ENCODE results near the gene HPS6. TPM values are rescaled to one million over a fixed set of nuclear protein-coding genes. Genes with fewer than 3 reads are reported as not detected.

Gene HPS6
- total and polyA plus RNA-seq, 9 of the 15 experiments (the other 6 are each of a cell fraction or from before 2014, with no cell fraction given), result 0.45 to 14.0 (median 4.5) TPM

Small RNA genes within 50 kb of the gene (small RNA-seq; reads per million reads assigned to genes)
- not detected for gene AL500527.1
- not detected for gene AL500527.2

Other genes with a start within 250 kb of the HPS6 start
Only the 7 nearest of the 9 such genes appear.
- gene ARMH3, start 9.2 kb upstream of the HPS6 start, total RNA-seq (2014; rRNA removed), result 0.53 TPM in 1 of 2 replicates, not detected in the other
- not detected in 2 replicates for gene ARMH3, start 9.2 kb upstream of the HPS6 start, total RNA-seq (2014; rRNA removed; fragmentation: Illumina TruSeq; extraction: Trizol)
- 0.29 and 0.49 TPM in 2 replicates for gene ARMH3, start 9.2 kb upstream of the HPS6 start, total RNA-seq (2015; rRNA removed; fragmentation: Illumina TruSeq; extraction: Trizol)
- 0.73 and 0.89 TPM in 2 replicates for gene ARMH3, start 9.2 kb upstream of the HPS6 start, total RNA-seq (2021)
- not detected in 2 replicates for gene ARMH3, start 9.2 kb upstream of the HPS6 start, polyA plus RNA-seq (2011; rRNA removed)
- not detected in 2 replicates for gene ARMH3, start 9.2 kb upstream of the HPS6 start, polyA plus RNA-seq (2014; fragmentation: Illumina TruSeq; extraction: Trizol)
- gene ARMH3, start 9.2 kb upstream of the HPS6 start, polyA plus RNA-seq (2014; fragmentation: Nextera tagmentation; extraction: Ambion mirVana), result not detected
- gene ARMH3, start 9.2 kb upstream of the HPS6 start, polyA plus RNA-seq (2014; rRNA removed), result not detected in 2 replicates
- 73.2 and 86.2 TPM in 2 replicates for gene LDB1, start 55.0 kb downstream of the HPS6 start, total RNA-seq (2014; rRNA removed)
- 46.5 and 57.1 TPM in 2 replicates for gene LDB1, start 55.0 kb downstream of the HPS6 start, total RNA-seq (2014; rRNA removed; fragmentation: Illumina TruSeq; extraction: Trizol)
- 105 and 107 TPM in 2 replicates for gene LDB1, start 55.0 kb downstream of the HPS6 start, total RNA-seq (2015; rRNA removed; fragmentation: Illumina TruSeq; extraction: Trizol)
- 120 and 136 TPM in 2 replicates for gene LDB1, start 55.0 kb downstream of the HPS6 start, total RNA-seq (2021)
- 137 and 167 TPM in 2 replicates for gene LDB1, start 55.0 kb downstream of the HPS6 start, polyA plus RNA-seq (2011; rRNA removed)
- gene LDB1, start 55.0 kb downstream of the HPS6 start, polyA plus RNA-seq (2014; fragmentation: Illumina TruSeq; extraction: Trizol), result 133 and 137 TPM in 2 replicates
- 1 to 10 TPM; 1.9 TPM for gene LDB1, start 55.0 kb downstream of the HPS6 start, polyA plus RNA-seq (2014; fragmentation: Nextera tagmentation; extraction: Ambion mirVana)
- gene LDB1, start 55.0 kb downstream of the HPS6 start, polyA plus RNA-seq (2014; rRNA removed), result 111 and 117 TPM in 2 replicates
- gene PPRC1, start 67.7 kb downstream of the HPS6 start, total RNA-seq (2014; rRNA removed), result 11.8 and 16.8 TPM in 2 replicates
- gene PPRC1, start 67.7 kb downstream of the HPS6 start, total RNA-seq (2014; rRNA removed; fragmentation: Illumina TruSeq; extraction: Trizol), result 13.4 and 16.2 TPM in 2 replicates
- 16.2 and 17.0 TPM in 2 replicates for gene PPRC1, start 67.7 kb downstream of the HPS6 start, total RNA-seq (2015; rRNA removed; fragmentation: Illumina TruSeq; extraction: Trizol)
- 43.1 and 44.0 TPM in 2 replicates for gene PPRC1, start 67.7 kb downstream of the HPS6 start, total RNA-seq (2021)
- 13.6 and 21.6 TPM in 2 replicates for gene PPRC1, start 67.7 kb downstream of the HPS6 start, polyA plus RNA-seq (2011; rRNA removed)
- gene PPRC1, start 67.7 kb downstream of the HPS6 start, polyA plus RNA-seq (2014; fragmentation: Illumina TruSeq; extraction: Trizol), result 44.0 and 47.1 TPM in 2 replicates
- gene PPRC1, start 67.7 kb downstream of the HPS6 start, polyA plus RNA-seq (2014; fragmentation: Nextera tagmentation; extraction: Ambion mirVana), result 1 to 10 TPM; 8.5 to 9.0 TPM
- gene PPRC1, start 67.7 kb downstream of the HPS6 start, polyA plus RNA-seq (2014; rRNA removed), result 24.1 and 27.4 TPM in 2 replicates
- gene NOLC1, start 87.0 kb downstream of the HPS6 start, total RNA-seq (2014; rRNA removed), result 165 TPM in 2 replicates
- gene NOLC1, start 87.0 kb downstream of the HPS6 start, total RNA-seq (2014; rRNA removed; fragmentation: Illumina TruSeq; extraction: Trizol), result 134 and 144 TPM in 2 replicates
- 130 and 142 TPM in 2 replicates for gene NOLC1, start 87.0 kb downstream of the HPS6 start, total RNA-seq (2015; rRNA removed; fragmentation: Illumina TruSeq; extraction: Trizol)
- gene NOLC1, start 87.0 kb downstream of the HPS6 start, total RNA-seq (2021), result 153 and 170 TPM in 2 replicates
- 133 and 201 TPM in 2 replicates for gene NOLC1, start 87.0 kb downstream of the HPS6 start, polyA plus RNA-seq (2011; rRNA removed)
- 262 and 310 TPM in 2 replicates for gene NOLC1, start 87.0 kb downstream of the HPS6 start, polyA plus RNA-seq (2014; fragmentation: Illumina TruSeq; extraction: Trizol)
- 100 to 1,000 TPM; 102 to 165 TPM for gene NOLC1, start 87.0 kb downstream of the HPS6 start, polyA plus RNA-seq (2014; fragmentation: Nextera tagmentation; extraction: Ambion mirVana)
- 158 and 169 TPM in 2 replicates for gene NOLC1, start 87.0 kb downstream of the HPS6 start, polyA plus RNA-seq (2014; rRNA removed)
- 0.32 and 1.3 TPM in 2 replicates for gene ELOVL3, start 160.9 kb downstream of the HPS6 start, total RNA-seq (2014; rRNA removed)
- 0.87 and 1.3 TPM in 2 replicates for gene ELOVL3, start 160.9 kb downstream of the HPS6 start, total RNA-seq (2014; rRNA removed; fragmentation: Illumina TruSeq; extraction: Trizol)
- 0.75 and 0.87 TPM in 2 replicates for gene ELOVL3, start 160.9 kb downstream of the HPS6 start, total RNA-seq (2015; rRNA removed; fragmentation: Illumina TruSeq; extraction: Trizol)
- gene ELOVL3, start 160.9 kb downstream of the HPS6 start, total RNA-seq (2021), result 0.86 and 1.2 TPM in 2 replicates
- 1.9 and 3.0 TPM in 2 replicates for gene ELOVL3, start 160.9 kb downstream of the HPS6 start, polyA plus RNA-seq (2011; rRNA removed)
- 1.3 and 1.5 TPM in 2 replicates for gene ELOVL3, start 160.9 kb downstream of the HPS6 start, polyA plus RNA-seq (2014; fragmentation: Illumina TruSeq; extraction: Trizol)
- gene ELOVL3, start 160.9 kb downstream of the HPS6 start, polyA plus RNA-seq (2014; fragmentation: Nextera tagmentation; extraction: Ambion mirVana), result 1 to 10 TPM; 2.5 to 3.3 TPM
- gene ELOVL3, start 160.9 kb downstream of the HPS6 start, polyA plus RNA-seq (2014; rRNA removed), result 0.86 and 1.3 TPM in 2 replicates
- 0.37 and 0.95 TPM in 2 replicates for gene PITX3, start 176.2 kb downstream of the HPS6 start, total RNA-seq (2014; rRNA removed)
- gene PITX3, start 176.2 kb downstream of the HPS6 start, total RNA-seq (2014; rRNA removed; fragmentation: Illumina TruSeq; extraction: Trizol), result not detected in 2 replicates
- gene PITX3, start 176.2 kb downstream of the HPS6 start, total RNA-seq (2015; rRNA removed; fragmentation: Illumina TruSeq; extraction: Trizol), result not detected in 2 replicates
- gene PITX3, start 176.2 kb downstream of the HPS6 start, total RNA-seq (2021), result 0.56 and 0.98 TPM in 2 replicates
- gene PITX3, start 176.2 kb downstream of the HPS6 start, polyA plus RNA-seq (2011; rRNA removed), result not detected in 2 replicates
- gene PITX3, start 176.2 kb downstream of the HPS6 start, polyA plus RNA-seq (2014; fragmentation: Illumina TruSeq; extraction: Trizol), result 0.11 TPM in 1 of 2 replicates, not detected in the other
- gene PITX3, start 176.2 kb downstream of the HPS6 start, polyA plus RNA-seq (2014; fragmentation: Nextera tagmentation; extraction: Ambion mirVana), result not detected
- 0.30 and 0.32 TPM in 2 replicates for gene PITX3, start 176.2 kb downstream of the HPS6 start, polyA plus RNA-seq (2014; rRNA removed)
- gene GBF1, start 180.2 kb downstream of the HPS6 start, total RNA-seq (2014; rRNA removed), result 11.1 and 13.5 TPM in 2 replicates
- 9.4 and 10.0 TPM in 2 replicates for gene GBF1, start 180.2 kb downstream of the HPS6 start, total RNA-seq (2014; rRNA removed; fragmentation: Illumina TruSeq; extraction: Trizol)
- 10.3 and 11.4 TPM in 2 replicates for gene GBF1, start 180.2 kb downstream of the HPS6 start, total RNA-seq (2015; rRNA removed; fragmentation: Illumina TruSeq; extraction: Trizol)
- gene GBF1, start 180.2 kb downstream of the HPS6 start, total RNA-seq (2021), result 25.0 and 28.0 TPM in 2 replicates
- gene GBF1, start 180.2 kb downstream of the HPS6 start, polyA plus RNA-seq (2011; rRNA removed), result 8.7 and 19.9 TPM in 2 replicates
- gene GBF1, start 180.2 kb downstream of the HPS6 start, polyA plus RNA-seq (2014; fragmentation: Illumina TruSeq; extraction: Trizol), result 21.4 and 22.8 TPM in 2 replicates
- 1 to 10 TPM in 1 of 2 experiments, under 1 TPM in 1; 0.69 to 1.3 TPM for gene GBF1, start 180.2 kb downstream of the HPS6 start, polyA plus RNA-seq (2014; fragmentation: Nextera tagmentation; extraction: Ambion mirVana)
- gene GBF1, start 180.2 kb downstream of the HPS6 start, polyA plus RNA-seq (2014; rRNA removed), result 9.9 and 11.3 TPM in 2 replicates

All from K562 (cell line).